WERI-Rb-1 (cell line): Measurements from ENCODE around the gene METTL15.
"Not testable (repeated sequence)": the region's sequence is repeated elsewhere in the genome, so short reads cannot be mapped to it uniquely, and the experiment has no call there.

Source experiments
- DNase-seq: peaks from one replicate; pipeline ENCODE4 v3.0.0-alpha.2; 2020
- H3K27ac ChIP-seq: fragments of 250-450 bp; sonication (Bioruptor Pico); 2 replicates; pipeline ENCODE4 v1.5.1; 2020; ENCODE audit warnings: mild to moderate bottlenecking, moderate library complexity
- H3K27me3 ChIP-seq: fragments of 250-450 bp; sonication (Bioruptor Pico); 2 replicates; pipeline ENCODE4 v1.5.1; 2021; ENCODE audit warnings: mild to moderate bottlenecking, low read depth, moderate library complexity; ENCODE audit not compliant: insufficient read depth, severe bottlenecking
- H3K36me3 ChIP-seq: fragments of 250-450 bp; sonication (Bioruptor Pico); 2 replicates; pipeline ENCODE4 v1.5.1; 2020; ENCODE audit warnings: mild to moderate bottlenecking, moderate library complexity
- H3K4me3 ChIP-seq: 2 replicates; pipeline ENCODE4 v1.5.1; 2011; ENCODE audit warnings: low read depth, mild to moderate bottlenecking, control low read depth, low read length
- H3K9me3 ChIP-seq: fragments of 250-450 bp; sonication (Bioruptor Pico); 2 replicates; pipeline ENCODE4 v1.5.1; 2021; ENCODE audit warnings: mild to moderate bottlenecking, moderate library complexity; ENCODE audit not compliant: severe bottlenecking
- TF ChIP-seq, protein P1 (sequence below): IDR thresholded peaks from 2 replicates; pipeline ENCODE4 v1.5.1; 2011; ENCODE audit warnings: low read depth, mild to moderate bottlenecking, control low read depth, inconsistent platforms, low read length

METTL15 gene

DNA sequence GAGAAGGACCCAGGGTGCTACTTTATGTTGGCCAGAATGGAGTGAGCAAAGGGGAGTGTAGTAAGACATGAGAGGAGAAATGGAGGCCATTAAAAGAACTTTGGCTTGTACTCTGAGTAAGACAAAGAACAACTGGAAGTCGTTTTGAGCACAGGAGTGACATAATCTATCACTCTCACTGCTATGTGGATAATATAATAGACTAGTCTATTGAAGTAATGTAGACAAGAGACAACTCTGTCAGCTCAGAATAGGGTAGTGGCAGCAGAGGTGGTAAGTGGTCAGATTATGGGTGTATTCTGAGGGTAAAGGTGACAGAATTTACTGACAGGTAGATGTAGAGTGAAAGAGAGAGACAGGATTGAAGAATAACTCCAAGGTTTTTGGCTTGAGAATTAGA, 8.5 kb upstream of the METTL15 start:
- Histone ChIP-seq H3K4me3 (no peak overlapping the region), H3K36me3 (peaks cover 9% of the 10 kb centered on the region), H3K9me3 (no peaks in the 10 kb centered on the region), H3K27ac (no peak overlapping the region), H3K27me3 (no peaks in the 10 kb centered on the region)
- DNase-seq, result no peak
- TF ChIP-seq, protein P1, sequence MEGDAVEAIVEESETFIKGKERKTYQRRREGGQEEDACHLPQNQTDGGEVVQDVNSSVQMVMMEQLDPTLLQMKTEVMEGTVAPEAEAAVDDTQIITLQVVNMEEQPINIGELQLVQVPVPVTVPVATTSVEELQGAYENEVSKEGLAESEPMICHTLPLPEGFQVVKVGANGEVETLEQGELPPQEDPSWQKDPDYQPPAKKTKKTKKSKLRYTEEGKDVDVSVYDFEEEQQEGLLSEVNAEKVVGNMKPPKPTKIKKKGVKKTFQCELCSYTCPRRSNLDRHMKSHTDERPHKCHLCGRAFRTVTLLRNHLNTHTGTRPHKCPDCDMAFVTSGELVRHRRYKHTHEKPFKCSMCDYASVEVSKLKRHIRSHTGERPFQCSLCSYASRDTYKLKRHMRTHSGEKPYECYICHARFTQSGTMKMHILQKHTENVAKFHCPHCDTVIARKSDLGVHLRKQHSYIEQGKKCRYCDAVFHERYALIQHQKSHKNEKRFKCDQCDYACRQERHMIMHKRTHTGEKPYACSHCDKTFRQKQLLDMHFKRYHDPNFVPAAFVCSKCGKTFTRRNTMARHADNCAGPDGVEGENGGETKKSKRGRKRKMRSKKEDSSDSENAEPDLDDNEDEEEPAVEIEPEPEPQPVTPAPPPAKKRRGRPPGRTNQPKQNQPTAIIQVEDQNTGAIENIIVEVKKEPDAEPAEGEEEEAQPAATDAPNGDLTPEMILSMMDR, result no peak

DNA sequence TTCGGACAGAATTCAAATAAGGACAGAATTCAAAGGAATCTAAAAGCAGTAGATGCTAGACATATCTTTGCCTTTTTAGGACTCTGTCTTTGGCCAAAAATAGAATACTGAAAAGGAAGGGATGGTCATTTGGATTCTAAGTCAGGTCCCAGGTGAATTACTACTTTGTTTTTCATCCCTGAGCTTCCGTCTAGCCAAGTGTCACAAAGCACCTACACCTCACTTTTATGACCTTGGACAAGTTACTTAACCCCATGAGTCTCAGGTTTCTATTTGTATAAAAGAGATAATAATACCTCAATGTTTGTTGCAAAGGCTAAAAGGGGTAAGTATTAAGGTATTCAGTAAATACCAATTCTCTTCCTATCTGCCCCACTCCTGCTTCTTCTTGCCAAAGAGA, 7.5 kb upstream of the METTL15 start:
- Histone ChIP-seq H3K36me3 (peaks cover 6% of the 10 kb centered on the region), H3K27me3 (no peaks in the 10 kb centered on the region)
- TF ChIP-seq, protein P1, result no peak

DNA sequence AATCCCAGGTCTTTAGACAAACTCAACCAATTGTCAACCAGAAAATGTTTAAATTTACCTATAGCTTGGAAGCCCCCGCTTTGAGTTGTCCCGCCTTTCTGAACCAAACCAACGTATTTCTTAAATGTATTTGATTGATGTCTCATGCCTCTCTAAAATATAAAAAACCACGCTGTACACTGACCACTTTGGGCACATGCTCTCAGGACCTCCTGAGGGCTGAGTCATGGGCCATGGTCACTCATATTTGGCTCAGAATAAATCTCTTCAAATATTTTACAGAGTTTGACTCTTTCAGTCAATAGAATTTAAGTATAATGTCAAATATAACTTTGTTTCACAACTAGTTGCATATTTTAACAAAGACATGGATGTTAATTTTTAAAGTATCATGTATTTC, 5.9 kb upstream of the METTL15 start:
- H3K27ac ChIP-seq, H3K27me3 ChIP-seq, H3K36me3 ChIP-seq, H3K4me3 ChIP-seq, H3K9me3 ChIP-seq, DNase-seq: not testable (repeated sequence)

More for the DNA sequence above, 7.5 kb upstream of the METTL15 start:
- no peak for DNase-seq
- H3K9me3 ChIP-seq, result no peaks in the 10 kb centered on the region
- no peak overlapping the region for H3K27ac ChIP-seq
- H3K4me3 ChIP-seq, result no peak overlapping the region

DNA sequence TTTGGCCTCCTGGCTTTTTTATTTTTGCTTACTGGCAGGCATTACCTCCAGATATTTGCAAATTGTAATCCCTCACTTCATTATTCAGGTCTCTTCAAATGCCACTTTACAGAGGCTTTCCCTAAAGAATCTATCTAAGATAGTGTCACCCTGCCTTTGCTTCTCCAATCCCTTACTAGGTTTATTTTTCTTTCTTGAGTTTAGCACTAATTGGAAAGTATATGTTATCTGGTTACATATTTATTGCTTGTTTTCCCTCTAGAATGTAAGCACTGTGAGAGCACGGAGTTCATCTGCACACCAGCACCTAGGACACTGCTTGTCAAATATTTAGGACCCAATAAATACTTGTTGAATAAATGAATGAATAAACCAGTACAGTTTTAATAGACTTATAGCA, 3.8 kb upstream of the METTL15 start:
- Histone ChIP-seq H3K27me3 (no peaks in the 10 kb centered on the region), H3K27ac (no peak overlapping the region), H3K9me3 (no peaks in the 10 kb centered on the region), H3K36me3 (no peaks in the 10 kb centered on the region), H3K4me3 (no peak overlapping the region)
- DNase-seq, result no peak
- TF ChIP-seq, protein P1, result no peak

DNA sequence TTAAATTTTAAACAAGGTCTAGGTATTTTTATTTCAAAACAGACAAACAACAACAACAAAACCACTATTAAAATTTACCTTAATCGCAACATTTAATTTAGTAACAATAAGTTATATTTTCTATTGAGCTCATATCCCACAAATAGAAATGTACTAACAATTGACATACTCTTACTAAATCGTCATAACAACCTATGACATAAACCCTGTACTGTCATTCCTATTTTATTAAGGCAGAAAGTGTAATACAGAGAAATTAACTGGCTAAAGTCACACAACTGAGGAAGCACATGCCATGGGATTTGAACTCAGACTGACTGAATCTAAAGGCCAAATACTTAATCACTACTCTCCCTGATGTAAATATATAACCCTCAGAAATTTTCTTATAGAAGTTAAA, 3.2 kb upstream of the METTL15 start:
- no peak overlapping the region for H3K27ac ChIP-seq
- H3K4me3 ChIP-seq, result no peak overlapping the region
- H3K27me3 ChIP-seq, result no peaks in the 10 kb centered on the region
- TF ChIP-seq, protein P1, result no peak
- no peak for DNase-seq
- H3K9me3 ChIP-seq, result no peaks in the 10 kb centered on the region
- H3K36me3 ChIP-seq, result no peaks in the 10 kb centered on the region

DNA sequence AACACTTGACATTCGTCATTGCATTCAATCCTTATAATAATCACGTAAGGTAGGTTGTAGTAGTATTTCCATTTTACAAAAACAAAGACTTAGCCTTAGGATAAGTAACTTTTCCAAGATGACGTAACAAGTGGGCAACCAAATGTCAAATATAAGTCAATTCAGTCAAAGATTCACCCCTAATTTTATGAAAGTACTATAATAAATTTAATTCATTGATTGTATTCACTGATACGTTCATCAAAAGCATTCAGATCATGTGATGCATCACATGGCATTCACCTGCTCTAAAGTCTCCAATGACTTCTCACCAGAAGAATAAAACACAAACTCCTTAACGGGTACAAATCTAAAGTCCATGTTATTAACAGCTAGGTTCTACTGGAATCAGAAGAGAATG, 2.3 kb upstream of the METTL15 start:
- Histone ChIP-seq H3K9me3 (no peaks in the 10 kb centered on the region), H3K27ac (no peak overlapping the region), H3K27me3 (no peaks in the 10 kb centered on the region), H3K4me3 (no peak overlapping the region), H3K36me3 (no peaks in the 10 kb centered on the region)
- DNase-seq, result no peak
- TF ChIP-seq, protein P1, result no peak
